ENCODE measurements around the gene EIF4G3.

The EIF4G3 gene

DNA sequence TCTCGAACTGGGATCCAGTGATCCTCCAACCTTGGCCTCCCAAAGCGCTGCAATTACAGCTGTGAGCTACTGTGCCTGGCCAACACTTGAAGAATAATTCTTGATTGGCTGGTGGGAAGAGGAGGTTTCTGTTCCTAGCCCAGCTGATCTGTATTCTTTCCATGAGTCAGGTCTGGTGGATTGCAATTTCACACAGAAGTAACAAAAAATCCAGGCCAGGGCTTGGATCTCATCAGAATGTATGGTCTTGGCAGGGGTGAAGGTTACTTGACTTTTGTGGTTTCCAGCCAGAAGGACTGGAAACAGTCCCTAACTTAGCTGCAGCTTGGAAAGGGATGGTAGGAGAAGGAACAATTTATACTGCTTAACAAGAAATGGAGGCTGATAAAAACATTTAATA, 384.5 kb downstream of the EIF4G3 start:
- TF ChIP-seq, protein P1, sequence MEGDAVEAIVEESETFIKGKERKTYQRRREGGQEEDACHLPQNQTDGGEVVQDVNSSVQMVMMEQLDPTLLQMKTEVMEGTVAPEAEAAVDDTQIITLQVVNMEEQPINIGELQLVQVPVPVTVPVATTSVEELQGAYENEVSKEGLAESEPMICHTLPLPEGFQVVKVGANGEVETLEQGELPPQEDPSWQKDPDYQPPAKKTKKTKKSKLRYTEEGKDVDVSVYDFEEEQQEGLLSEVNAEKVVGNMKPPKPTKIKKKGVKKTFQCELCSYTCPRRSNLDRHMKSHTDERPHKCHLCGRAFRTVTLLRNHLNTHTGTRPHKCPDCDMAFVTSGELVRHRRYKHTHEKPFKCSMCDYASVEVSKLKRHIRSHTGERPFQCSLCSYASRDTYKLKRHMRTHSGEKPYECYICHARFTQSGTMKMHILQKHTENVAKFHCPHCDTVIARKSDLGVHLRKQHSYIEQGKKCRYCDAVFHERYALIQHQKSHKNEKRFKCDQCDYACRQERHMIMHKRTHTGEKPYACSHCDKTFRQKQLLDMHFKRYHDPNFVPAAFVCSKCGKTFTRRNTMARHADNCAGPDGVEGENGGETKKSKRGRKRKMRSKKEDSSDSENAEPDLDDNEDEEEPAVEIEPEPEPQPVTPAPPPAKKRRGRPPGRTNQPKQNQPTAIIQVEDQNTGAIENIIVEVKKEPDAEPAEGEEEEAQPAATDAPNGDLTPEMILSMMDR (IDR thresholded peaks at IDR 0.05) = no peak

DNA sequence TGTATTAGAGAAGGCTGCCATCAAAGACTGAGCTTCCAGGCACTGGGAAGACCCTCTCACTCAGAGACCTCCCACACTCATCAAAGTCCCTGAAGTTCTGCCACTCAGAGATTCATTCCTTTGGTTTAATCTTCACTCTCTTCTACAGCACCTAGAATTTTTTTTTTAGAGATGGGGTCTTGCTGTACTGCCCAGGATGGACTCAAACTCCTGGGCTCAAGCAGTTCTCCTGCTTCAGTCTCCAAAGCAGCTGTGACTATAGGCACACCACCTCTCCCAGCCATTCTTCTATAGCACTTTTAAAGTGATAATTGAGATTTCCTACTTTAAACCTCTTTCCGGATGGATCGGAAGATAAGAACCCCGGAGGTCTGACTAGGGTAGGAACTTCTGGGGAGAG, 385.9 kb downstream of the EIF4G3 start:
- TF ChIP-seq, protein P1 (IDR thresholded peaks at IDR 0.05) = no peak

DNA sequence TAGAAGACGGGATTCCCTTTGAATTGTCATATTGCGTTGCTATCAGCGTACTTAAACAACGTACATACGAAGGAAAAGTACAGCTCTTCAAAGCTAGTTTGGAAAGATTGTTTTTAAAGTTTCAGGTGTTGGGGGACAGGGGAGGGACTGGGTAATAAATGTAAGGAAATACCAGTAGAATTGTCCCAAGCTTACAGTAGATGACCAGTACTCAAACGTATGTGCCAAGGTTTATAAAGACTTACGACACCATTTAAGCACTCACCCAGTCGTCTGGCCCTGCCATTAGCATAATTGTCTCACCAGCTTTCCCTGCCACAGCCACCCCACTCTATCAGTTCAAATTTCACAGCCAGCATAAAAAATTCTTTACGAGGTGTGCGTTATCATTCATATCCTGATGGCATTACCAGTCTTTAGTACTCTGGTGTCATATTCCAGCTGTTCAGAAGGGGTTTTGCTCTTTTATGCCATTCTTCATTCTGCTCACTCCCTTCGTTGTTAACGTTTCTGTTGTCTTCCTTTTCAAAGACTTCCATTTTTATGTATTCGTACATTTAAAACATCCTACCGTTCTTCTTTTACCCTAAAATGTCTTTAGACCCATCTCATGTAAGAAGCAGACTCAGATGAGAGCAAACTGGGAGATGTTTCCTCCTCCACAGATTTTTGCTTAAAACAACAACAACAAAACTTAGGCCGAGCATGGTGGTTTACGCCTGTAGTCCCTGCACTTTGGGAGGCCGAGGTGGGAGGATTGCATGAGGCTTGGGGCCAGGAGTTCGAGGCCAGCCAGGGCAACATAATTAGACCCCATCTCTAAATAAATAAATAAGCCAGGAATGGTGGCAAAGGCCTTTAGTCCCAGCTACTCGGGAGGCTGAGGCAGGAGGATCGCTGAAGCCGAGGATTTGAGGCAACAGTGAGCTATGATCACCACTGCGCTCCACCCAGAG, 388.6 kb downstream of the EIF4G3 start:
- TF ChIP-seq, protein P1 (IDR thresholded peaks at IDR 0.05) = no peak

DNA sequence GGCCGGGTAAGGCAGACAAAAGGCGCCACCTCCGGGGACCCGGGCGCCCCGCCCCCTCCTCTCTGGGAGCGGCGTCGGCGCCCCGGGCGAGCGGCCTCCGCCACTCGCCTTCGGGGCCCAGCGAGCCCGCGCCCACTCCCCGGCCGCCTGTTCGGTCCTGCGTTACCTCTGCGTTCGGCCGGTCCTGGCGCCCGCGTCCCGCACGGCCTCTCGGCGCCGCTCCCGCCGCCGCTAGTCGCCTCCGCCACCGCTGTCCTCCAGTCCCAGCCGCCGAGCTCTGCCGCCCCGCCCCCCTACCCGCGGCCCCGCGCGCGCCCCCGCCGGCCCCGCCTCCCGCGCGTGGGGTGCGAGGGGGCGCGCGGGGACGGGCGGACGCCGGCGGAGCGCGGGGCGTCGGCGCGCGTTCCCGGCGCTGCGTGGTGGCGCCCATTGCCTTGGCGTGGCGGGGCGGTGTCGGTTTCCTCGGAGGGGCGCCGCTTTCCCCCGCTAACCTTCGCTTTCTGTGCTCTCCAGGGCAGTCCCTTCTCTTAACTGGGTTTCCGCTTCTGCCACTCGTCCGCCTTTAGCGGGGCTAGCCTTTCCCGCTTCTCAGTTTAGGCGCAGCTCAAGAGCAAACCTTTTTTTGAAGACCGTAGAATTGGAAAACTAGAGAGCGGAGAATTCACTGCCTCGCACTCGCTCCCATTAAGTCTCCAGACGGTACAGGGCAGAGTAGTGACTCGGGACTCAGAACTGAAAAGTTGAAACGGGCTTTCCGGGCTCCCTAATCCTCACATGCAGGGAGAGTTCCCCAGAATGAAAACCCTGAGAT, 389.5 kb downstream of the EIF4G3 start, which contains the start of gene HP1BP3:
HP1BP3 (minus strand) TSS at position 279 of the 811 bp plus-strand sequence. CDS start 6,867 bp downstream, outside the sequence.
- TF ChIP-seq, protein P1 (IDR thresholded peaks at IDR 0.05) = no peak

DNA sequence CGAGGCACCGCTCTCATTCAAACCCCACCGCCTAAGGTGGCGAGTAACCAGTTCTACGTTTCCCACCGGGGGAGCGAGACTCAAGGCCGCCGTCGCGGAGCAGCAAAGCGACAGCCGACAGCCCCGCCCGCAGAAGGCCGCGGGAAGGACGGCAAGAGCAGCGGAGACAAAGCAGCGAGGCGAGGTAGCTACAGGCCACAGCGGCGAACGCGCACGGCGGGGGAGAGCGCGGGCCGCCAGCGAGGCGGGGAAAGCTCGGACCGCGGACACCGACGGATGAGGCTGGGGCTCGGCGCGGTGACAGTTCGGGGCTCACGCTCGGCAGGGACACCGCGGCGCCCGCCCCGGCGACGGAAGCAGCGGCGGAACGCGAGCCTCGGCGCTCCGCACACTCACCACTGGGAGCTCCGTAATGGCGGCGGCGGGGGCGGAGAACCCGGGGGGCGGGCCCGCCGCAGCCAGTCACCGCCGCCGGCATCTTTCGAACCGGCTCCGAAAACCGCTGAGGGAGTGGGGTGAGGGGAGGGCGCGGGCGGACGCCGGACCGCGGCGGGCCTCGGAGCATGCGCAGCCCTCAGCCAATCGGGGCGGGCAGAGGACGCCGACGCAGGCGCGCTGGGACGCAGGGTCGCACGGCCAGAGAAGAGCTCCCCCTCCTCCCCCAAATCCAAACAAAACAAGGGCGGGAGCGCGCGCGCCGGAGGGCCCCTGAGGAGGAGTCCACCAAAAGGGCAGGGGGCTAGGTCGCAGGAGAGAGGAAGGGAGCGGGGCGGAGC, 390.3 kb downstream of the EIF4G3 start:
- TF ChIP-seq, protein P1 (IDR thresholded peaks at IDR 0.05) = no peak

DNA sequence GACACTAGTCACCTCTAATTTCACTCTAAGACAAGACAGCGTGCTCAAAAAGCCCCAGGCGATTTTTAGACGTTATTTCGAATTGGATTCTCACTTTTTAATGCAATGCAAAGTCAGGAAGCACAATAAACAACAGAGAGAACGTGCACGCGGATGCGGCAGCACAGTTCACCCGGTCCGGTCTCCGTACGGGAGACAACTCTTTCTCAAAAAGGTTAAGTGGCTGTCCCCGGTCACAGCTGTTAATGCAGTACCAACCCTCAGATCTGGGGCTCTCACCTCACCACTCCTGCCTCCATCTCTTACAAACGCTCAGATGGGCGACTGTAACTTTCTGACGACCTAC, 390.8 kb downstream of the EIF4G3 start:
- TF ChIP-seq, protein P1 (IDR thresholded peaks at IDR 0.05) = no peak

DNA sequence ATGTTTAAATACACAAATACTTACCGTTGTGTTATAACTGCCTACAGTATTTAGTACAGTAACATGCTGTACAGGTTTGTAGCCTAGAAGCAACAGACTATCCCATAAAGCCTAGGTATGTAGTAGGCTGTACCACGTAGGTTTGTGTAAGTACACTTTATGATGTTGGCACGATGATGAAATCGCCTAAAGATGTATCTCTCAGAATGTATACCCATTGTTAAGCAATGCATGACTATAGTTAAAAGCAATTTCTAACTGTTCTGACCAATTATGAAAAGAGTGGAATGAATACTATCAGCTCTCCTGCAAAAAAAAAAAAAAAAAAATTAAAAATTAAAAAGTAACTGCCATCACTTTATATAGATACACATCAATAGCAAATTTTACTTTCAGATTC, 401.0 kb downstream of the EIF4G3 start:
- TF ChIP-seq, protein P1 (IDR thresholded peaks at IDR 0.05) = no peak
